Activated CD4-positive, alpha-beta T cell treated with anti-CD3 and anti-CD28 coated beads, Interleukin-2, amount 50 U/mL, for 4 hours (primary cell): ENCODE data around the gene CAB39.
"Not testable (repeated sequence)": the region's sequence is repeated elsewhere in the genome, so short reads cannot be mapped to it uniquely, and the experiment has no call there.

Experiments used
- DNase-seq, 2 experiments: peaks; one replicate each; pipeline ENCODE4 v3.0.0-alpha.2; 2020

Gene CAB39

GRCh38 chr2:230684270-230685168 is 28.1 kb upstream of the CAB39 start:
- no peak for DNase-seq

DNA sequence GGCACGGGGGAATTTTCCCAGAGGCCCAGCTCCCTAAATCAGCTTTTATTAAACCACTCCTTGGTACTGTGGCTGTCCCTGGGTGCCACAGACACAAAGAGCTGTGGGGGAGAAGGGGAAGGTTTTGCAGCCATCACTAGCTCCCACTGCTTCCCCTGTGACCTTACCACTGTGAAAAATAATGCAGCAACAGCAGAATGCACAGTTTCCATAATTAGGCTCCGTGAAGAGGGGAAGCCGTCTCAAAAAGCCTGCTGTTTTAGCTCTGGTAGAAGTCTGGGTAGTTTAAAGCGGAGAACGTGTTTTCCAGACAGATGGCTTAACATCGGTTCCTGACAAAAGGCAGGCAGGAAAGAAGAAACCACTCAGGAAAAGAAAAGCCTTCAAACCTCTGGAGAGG is 27.5 kb upstream of the CAB39 start:
- no peak for DNase-seq

- DNase-seq = no peak
Observed at GRCh38 chr2:230687498-230687897, 25.1 kb upstream of the CAB39 start.

- no peak for DNase-seq
Observed at GRCh38 chr2:230688490-230688889, 24.2 kb upstream of the CAB39 start.

GRCh38 chr2:230690439-230690838 is 22.2 kb upstream of the CAB39 start:
- no peak for DNase-seq

DNA sequence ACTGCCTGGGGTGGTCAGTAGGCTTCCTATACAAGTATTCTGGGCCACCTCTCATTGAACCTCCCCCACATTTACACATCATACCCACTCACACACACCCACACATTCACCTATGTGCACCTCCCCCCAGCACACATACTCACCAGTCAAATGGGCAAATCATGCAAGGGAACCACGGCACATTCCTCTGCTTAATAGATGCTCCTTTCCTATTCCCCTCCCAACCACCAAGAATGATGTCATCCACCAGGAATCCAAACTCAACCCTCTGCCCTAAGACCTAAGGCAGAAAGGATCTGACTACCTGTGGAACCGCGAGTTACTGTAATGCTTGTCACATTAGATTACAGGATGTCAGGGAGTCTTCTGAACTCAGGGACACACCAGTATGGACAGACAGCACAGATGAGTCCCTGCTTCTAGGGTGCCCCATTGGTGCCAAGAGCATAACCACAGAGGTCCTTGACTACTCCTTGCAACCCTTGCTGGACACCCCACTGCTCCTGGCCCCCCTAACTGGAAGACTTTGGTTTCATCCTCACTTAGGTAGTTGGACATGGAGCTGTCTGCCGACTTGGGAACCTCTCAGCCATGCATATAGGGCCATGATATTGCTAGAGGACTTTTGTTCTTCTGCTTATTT is 21.5 kb upstream of the CAB39 start:
- no peak for DNase-seq

GRCh38 chr2:230692760-230693159 is 19.9 kb upstream of the CAB39 start:
- DNase-seq = no peak

DNA sequence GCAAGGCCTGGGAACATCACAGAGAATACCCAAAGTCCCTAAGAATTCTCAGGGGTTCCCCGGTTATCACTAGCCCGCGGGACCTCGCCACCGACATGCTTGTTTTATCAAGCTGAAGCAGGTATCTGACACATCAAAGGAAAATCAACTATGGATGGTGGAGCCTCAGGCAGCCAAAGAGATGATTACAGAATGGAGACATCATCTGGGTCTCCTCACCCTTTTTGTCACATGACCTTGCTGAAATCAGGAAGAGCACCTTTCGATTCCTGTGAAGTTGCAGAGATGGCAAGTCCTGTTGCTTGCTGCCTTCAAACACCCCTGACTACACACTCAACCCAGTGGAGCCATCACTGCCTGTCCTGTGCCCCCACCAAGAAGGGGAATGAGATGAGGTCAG is 19.2 kb upstream of the CAB39 start:
- DNase-seq = no peak

- no peak for DNase-seq
Observed at GRCh38 chr2:230694241-230694640, 18.4 kb upstream of the CAB39 start.

DNA sequence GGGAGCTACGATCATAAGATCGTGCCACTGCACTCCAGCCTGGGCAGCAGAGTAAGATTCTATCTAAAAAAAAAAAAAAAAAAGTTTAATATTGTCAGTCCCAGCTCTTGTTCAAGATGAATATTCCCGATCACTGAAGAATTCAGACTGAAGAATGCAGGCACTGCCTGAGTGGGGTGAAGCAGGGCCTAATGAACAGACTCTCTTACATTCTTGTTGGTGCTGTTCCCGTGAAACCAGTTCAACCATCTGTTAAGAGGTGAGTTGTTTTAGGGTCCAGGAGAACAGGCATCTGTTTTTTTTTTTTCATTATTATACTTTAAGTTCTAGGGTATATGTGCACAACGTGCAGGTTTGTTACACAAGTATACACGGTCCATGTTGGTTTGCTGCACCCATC is 17.1 kb upstream of the CAB39 start:
- DNase-seq = no peak

GRCh38 chr2:230696670-230697069 is 16.0 kb upstream of the CAB39 start:
- DNase-seq = no peak

GRCh38 chr2:230697676-230698075 is 15.0 kb upstream of the CAB39 start:
- DNase-seq = no peak

DNA sequence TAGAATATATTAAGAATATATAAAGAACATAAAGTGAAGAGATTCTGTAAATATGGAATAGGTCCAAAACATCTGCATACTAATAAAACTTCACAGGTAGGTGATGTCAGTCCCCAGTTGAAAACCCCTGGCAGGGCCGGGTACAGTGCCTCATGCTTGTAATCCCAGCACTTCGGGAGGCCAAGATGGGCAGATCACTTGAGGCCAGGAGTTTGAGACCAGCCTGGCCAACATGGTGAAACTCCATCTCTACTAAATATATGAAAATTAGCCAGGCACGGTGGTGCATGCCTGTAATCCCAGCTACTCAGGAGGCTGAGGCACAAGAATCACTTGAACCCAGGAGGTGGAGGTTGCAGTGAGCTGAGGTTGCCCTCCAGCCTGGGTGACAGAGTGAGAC is 13.9 kb upstream of the CAB39 start:
- DNase-seq = not testable (repeated sequence)

- no peak for DNase-seq
Observed at GRCh38 chr2:230700447-230700846, 12.2 kb upstream of the CAB39 start.

DNA sequence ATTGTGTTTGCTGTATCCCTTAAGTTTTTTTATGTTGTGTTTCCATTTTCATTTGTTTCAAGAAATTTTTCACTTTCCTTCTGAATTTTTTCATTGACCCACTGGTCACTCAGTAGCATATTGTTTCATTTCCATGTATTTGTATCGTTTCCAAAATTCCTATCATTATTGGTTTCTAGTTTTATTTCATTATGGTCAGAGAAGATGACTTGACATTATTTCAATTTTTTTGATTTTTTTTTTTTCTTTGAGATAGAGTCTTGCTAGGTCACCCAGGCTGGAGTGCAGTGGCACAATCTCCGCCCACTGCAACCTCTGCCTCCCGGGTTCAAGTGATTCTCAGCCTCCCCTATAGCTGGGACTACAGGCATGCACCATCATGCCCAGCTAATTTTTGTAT is 11.3 kb upstream of the CAB39 start:
- no peak for DNase-seq

- DNase-seq = not testable (repeated sequence)
Observed at GRCh38 chr2:230702457-230702856, 10.2 kb upstream of the CAB39 start.

GRCh38 chr2:230703514-230703913 is 9.1 kb upstream of the CAB39 start:
- DNase-seq = no peak

DNA sequence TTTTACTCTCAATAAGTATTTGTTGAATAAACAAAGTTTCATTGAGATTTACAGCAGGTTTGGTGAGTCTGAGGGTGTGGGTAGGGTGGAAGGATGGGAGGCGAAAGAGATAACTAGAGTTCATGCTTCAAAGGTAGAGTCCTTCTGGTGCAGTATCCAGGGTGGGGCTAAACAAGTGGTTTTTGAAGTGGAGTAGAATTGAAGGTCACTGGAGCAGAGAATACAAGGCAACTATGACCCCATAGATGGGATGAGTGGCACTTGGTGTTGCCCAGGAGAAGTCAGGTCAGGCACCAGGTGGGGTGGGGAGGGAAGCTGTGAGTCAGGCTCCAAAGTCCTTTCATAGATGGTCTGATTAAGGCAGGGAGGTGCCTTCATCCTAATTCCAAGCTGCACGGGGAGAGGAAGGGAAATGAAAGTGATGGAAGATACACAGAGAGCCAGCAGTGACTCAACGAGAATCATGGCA is 6.6 kb upstream of the CAB39 start:
- no peak for DNase-seq

DNA sequence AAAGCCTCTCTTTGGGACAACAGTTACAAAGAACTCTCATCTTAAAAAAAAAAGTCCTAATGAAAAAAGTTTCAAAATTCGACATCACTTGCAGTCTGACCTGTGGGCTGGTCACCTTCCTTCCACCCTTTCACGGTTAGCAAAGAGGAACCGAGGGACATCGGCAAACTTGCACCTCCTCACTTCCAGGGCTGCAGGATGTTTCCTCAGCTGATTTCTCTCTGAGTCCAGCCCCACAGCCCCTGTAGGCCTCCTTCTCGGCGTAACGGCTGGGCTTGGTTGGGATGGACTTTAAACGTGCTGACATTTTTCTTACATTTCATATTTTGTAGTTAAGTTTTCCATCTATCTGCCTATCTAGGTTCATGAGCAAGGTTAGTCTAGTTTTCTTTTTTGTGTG is 5.7 kb upstream of the CAB39 start:
- DNase-seq = no peak

DNA sequence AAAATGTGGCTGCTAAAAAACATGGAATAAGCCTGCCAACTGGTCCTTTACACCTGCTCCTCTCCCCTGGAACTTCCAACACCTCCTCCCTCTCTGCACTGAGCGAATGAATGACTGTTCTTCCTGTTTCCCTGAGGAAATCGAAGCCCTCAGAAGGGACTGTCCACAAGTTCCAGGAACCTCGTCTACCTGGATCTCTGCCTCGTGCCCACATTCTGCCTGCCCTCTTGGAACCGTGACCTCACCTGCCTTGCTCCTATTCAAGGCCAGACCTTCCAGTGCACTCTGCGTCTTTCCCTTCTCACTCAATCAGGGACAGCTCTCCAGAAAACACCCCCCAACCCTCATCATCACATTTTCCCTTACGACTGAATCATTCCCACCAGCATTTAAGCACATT is 4.4 kb upstream of the CAB39 start:
- no peak for DNase-seq

DNA sequence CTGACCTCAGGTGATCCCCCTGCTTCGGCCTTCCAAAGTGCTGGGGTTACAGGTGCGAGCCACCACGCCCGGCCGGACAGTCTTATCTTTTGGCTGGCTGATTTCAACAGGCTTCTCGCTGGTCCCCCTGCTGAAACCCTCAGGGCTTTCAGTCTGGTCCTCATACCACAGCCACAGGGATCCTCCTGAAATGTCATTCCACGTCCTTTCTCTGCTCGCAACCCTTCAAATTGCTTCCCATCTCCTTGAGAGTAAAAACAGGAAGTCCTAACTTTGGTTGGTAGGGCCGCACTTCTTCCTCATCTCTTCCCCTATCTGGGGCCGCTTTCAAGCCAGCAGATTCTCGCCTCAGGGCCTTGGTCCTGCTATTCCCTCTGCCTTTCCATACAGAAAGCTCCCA is 1.4 kb upstream of the CAB39 start:
- no peak for DNase-seq

DNA sequence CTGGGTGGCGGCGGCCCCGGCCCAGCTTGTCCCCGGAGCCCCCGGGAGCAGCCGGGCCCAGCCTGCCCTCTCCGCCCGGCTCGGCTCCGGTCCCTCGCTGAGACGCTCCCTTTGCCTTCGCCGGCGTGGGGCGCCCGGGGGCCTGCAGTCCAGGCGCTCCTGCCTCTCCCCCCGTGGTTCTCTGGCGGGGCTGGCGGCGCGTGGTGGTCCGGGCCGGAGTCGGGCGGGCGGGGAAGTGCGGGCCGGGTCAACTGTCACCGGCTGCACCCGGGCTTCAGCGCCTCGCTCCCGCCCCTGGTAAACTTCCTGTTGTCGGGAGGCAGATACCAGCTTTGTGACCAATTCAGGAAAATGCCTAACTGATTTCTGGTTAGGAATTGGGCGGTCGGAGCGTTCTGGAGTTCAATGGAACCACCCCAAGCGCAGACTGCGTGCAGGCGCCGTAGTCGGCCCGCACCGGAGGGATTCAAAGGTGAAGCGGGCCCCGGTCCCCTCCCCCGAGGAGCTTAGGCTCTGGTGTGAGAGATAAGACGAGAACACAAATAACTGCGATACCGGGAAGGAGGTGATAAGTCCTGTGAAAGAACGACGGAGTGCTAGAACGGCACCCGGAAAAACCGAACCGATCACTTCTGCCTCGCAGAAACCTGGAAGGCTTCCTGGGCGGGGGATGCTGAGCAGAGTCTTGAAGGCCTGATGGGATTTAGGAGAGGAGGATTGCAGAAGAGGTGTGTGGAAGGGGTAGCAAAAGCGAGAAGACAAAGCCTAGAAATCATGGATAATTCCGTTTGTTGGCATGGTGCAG is 891 bp downstream of the CAB39 start:
- DNase-seq = peak; percentile 34 to 35

GRCh38 chr2:230714136-230714480 is 1.5 kb downstream of the CAB39 start:
- peak; percentile 22 to 26 for DNase-seq

GRCh38 chr2:230715201-230715600 is 2.6 kb downstream of the CAB39 start:
- no peak for DNase-seq
